Amniotic epithelial cell (primary cell): ENCODE measurements around the gene GAS6.
"Not testable (repeated sequence)": the region's sequence is repeated elsewhere in the genome, so short reads cannot be mapped to it uniquely, and the experiment has no call there.

Experiments used
- DNase-seq: peaks from one replicate; pipeline ENCODE4 v3.0.0-alpha.2; 2010; ENCODE audit warnings: low read depth

GAS6 gene

GRCh38 chr13:113791226-113791625 lies 72.7 kb downstream of the GAS6 start:
- no peak for DNase-seq

GRCh38 chr13:113789931-113790330 lies 73.9 kb downstream of the GAS6 start:
- not testable (repeated sequence) for DNase-seq

- no peak for DNase-seq
Observed at GRCh38 chr13:113789167-113789566, 74.7 kb downstream of the GAS6 start.

- no peak for DNase-seq
Observed at GRCh38 chr13:113788413-113789135, 75.3 kb downstream of the GAS6 start.

GRCh38 chr13:113787694-113788093 lies 76.2 kb downstream of the GAS6 start:
- DNase-seq: no peak

- DNase-seq: peak; percentile 55
Observed at GRCh38 chr13:113786262-113786841, 77.5 kb downstream of the GAS6 start.

- peak; percentile 57 for DNase-seq
Observed at GRCh38 chr13:113785051-113786010, 78.5 kb downstream of the GAS6 start.

- DNase-seq: no peak
Observed at GRCh38 chr13:113784645-113785024, 79.2 kb downstream of the GAS6 start.

GRCh38 chr13:113783966-113784644 lies 79.8 kb downstream of the GAS6 start:
- DNase-seq: no peak

GRCh38 chr13:113783200-113783881 lies 80.5 kb downstream of the GAS6 start:
- no peak for DNase-seq

GRCh38 chr13:113782472-113782871 lies 81.4 kb downstream of the GAS6 start:
- DNase-seq: no peak

GRCh38 chr13:113781571-113781970 lies 82.3 kb downstream of the GAS6 start:
- no peak for DNase-seq

- DNase-seq: peak; percentile 27
Observed at GRCh38 chr13:113777311-113778260, 86.3 kb downstream of the GAS6 start.

GRCh38 chr13:113776231-113777125 lies 87.4 kb downstream of the GAS6 start:
- no peak for DNase-seq

GRCh38 chr13:113775451-113776145 lies 88.3 kb downstream of the GAS6 start:
- no peak for DNase-seq

- peak; percentile 25 for DNase-seq
Observed at GRCh38 chr13:113774177-113775107, 89.4 kb downstream of the GAS6 start.

GRCh38 chr13:113771709-113772331 lies 92.1 kb downstream of the GAS6 start:
- peak; percentile 31 for DNase-seq
